Effector memory CD4-positive, alpha-beta T cell (primary cell): ENCODE measurements around the gene CHN1.
A peak's percentile ranks its signal among the peaks of the same experiment; 100 is the strongest.

Source experiments
- DNase-seq, 3 donors: peaks; one replicate each; pipeline ENCODE4 v3.0.0-alpha.2; 2020
- H3K27ac ChIP-seq: 2 replicates; pipeline ENCODE4 v1.7.0; 2013; ENCODE audit warnings: mild to moderate bottlenecking, low read length, moderate library complexity; ENCODE audit not compliant: insufficient read depth, poor library complexity, severe bottlenecking
- H3K27me3 ChIP-seq: replicated peaks from 2 replicates; pipeline ENCODE4 v1.7.0; 2013; ENCODE audit warnings: mild to moderate bottlenecking, low read length; ENCODE audit not compliant: insufficient read depth, control insufficient read depth, poor library complexity, severe bottlenecking
- H3K36me3 ChIP-seq: 2 replicates; pipeline ENCODE4 v1.7.0; 2013; ENCODE audit warnings: mild to moderate bottlenecking, low read length, moderate library complexity; ENCODE audit not compliant: control insufficient read depth, insufficient read depth
- H3K4me1 ChIP-seq: 2 replicates; pipeline ENCODE4 v1.7.0; 2013; ENCODE audit warnings: low read length, mild to moderate bottlenecking; ENCODE audit not compliant: control insufficient read depth, insufficient read depth, poor library complexity, severe bottlenecking
- H3K4me3 ChIP-seq: 2 replicates; pipeline ENCODE4 v1.7.0; 2013; ENCODE audit warnings: low read length, low read depth, mild to moderate bottlenecking; ENCODE audit not compliant: insufficient read depth, poor library complexity, severe bottlenecking
- H3K9me3 ChIP-seq: 2 replicates; pipeline ENCODE4 v1.7.0; 2013; ENCODE audit warnings: mild to moderate bottlenecking, low read length, moderate library complexity; ENCODE audit not compliant: control insufficient read depth

CHN1 gene

DNA sequence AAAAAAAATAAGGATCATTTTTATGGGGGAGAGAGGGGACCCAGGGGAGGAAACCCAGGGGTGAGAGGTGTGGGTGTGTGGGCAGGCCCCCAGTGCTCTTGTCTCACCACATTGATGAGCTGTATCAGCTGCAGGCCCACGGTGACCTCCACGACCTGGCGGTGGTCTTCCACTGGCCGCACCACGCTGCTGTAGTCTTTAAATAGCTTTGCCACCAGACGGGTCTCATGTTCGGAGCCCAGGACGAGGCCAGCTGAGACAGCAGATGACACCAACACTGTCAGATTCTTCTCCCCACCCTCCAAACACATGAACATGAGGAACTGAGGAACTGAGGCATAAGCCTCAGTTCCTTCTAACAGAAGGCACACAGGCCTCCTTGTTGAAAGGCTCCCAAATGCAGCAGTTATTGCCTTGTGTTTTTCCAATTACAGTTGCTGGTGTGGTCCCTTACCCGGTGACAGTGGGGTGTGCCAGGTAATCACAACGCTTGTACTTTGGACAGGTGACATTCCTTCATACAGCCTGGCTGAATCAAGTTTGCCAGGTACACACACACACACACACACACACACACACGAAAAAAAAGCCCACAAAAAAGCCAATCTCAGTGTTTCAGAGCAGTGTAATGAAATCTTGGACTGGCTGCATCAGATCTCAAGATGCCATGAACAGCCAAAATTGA lies 245.7 kb downstream of the CHN1 start:
- Histone ChIP-seq H3K4me1 (no peaks in the 10 kb centered on the region), H3K9me3 (no peaks in the 10 kb centered on the region), H3K4me3 (no peak overlapping the region), H3K27ac (no peak overlapping the region), H3K27me3 (no peaks in the 10 kb centered on the region), H3K36me3 (no peaks in the 10 kb centered on the region)
- DNase-seq: no peak

DNA sequence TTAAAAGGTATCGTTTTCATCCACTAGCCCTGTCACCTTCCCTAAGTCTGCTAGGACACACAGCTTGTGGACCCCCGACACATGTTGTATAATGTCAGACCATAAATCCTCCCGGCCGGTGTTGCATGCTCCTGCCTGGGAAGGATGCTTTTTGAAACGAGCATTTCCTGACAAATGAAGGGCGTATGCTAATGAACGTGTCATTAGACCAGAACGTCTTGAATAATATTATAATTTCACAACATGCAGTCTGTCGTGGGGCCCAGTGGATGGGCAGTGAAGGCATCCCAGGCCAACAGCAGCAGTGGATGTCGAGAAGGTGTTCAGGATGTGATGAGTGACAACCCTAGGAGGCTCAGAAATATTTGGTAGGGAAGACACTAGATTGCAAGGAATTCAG lies 248.4 kb downstream of the CHN1 start:
- Histone ChIP-seq H3K4me3 (no peak overlapping the region), H3K27me3 (no peaks in the 10 kb centered on the region), H3K27ac (no peak overlapping the region), H3K36me3 (no peaks in the 10 kb centered on the region), H3K9me3 (no peaks in the 10 kb centered on the region), H3K4me1 (peaks cover 8% of the 10 kb centered on the region)
- DNase-seq: no peak

GRCh38 chr2:174753038-174753633 lies 252.0 kb downstream of the CHN1 start:
- H3K9me3 ChIP-seq: no peaks in the 10 kb centered on the region
- peak in 2 of 3 donors; percentile 31 to 38 for DNase-seq

DNA sequence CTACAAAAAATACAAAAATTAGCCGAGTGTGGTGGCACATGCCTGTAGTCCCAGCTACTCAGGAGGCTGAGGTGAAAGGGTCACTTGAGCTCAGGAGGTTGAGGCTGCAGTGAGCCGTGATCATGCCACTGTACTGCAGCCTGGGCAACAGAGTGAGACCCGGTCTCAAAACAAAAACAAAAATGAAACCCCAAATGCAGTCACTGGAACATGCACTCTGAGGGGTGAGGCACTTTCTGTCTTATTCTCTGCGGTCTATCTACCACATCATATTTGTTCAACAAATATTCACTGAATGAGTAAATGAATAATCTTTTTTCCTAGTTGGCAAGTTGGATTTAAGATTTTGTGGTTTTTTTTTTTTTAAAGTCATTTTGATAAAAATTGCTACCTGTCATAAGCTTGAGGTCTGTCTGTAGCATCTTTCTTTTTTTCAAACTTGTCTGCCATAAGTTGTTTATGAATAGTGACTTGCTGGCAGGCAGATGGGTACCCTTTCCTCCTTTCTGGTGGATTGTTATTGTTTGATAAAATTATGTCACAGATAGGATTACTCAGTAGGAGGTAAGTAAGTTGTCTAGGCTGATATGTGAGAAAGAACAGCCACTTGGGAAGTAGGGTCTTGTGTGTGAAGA lies 252.7 kb downstream of the CHN1 start:
- Histone ChIP-seq H3K4me1 (peaks cover 18% of the 10 kb centered on the region), H3K9me3 (no peaks in the 10 kb centered on the region), H3K36me3 (no peaks in the 10 kb centered on the region), H3K27me3 (no peaks in the 10 kb centered on the region), H3K4me3 (no peak overlapping the region), H3K27ac (peak overlapping the region; percentile 5)
- DNase-seq: no peak

More at GRCh38 chr2:174753038-174753633, 252.0 kb downstream of the CHN1 start:
- H3K27ac ChIP-seq: no peak overlapping the region
- no peak overlapping the region for H3K4me3 ChIP-seq
- H3K4me1 ChIP-seq: peaks cover 18% of the 10 kb centered on the region
- H3K27me3 ChIP-seq: no peaks in the 10 kb centered on the region
- no peaks in the 10 kb centered on the region for H3K36me3 ChIP-seq

DNA sequence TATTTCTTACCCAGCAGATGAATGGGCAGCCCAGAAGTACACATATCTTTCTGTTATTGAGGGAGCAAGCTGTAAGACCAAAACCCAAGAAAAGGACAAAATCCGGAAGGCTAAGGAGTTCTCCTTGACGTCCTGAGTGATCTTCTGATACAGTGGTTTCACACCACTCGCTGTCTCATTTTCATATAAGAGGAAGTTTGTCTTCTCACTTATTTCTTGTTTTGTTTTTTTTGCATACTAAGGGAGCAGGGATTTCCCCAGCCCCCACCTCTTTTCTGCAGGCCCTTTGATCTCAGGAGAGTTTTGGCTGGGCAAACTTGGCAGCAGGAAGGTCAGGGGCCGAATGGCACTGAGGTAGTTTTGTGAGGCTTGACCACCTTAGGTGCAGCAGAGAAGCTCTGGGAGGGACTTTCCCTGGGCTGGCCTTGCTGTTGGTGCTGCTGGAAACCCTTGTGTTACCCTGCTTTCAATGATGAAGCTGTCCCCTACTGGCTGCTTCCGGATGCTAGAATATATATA lies 254.2 kb downstream of the CHN1 start:
- Histone ChIP-seq H3K36me3 (no peaks in the 10 kb centered on the region), H3K4me3 (no peak overlapping the region), H3K27ac (peak overlapping the region; percentile 19), H3K9me3 (no peaks in the 10 kb centered on the region), H3K27me3 (no peaks in the 10 kb centered on the region), H3K4me1 (peaks cover 18% of the 10 kb centered on the region)
- peak; percentile 27 to 51 (median 45) for DNase-seq

DNA sequence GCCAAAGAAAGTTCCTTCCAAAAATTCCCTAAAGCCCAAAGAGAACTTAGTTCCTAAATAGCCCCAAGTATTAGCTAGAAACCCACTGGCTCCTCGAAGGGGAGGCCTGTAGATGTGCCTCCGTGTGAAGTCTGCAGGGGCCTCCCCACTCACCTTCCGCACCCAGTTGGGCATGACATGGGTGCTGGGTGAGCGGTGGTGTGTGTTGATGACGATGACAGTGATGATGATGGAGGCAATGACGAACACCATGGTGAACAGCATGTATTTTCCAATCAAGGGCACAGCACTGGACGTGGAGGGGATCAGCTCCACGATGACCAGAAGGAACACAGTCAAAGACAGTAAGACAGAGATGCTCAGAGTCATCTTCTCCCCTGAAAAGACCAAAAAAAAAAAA lies 255.4 kb downstream of the CHN1 start:
- DNase-seq: no peak
- Histone ChIP-seq H3K36me3 (no peaks in the 10 kb centered on the region), H3K27me3 (no peaks in the 10 kb centered on the region), H3K9me3 (no peaks in the 10 kb centered on the region), H3K27ac (no peak overlapping the region), H3K4me3 (no peak overlapping the region), H3K4me1 (peaks cover 18% of the 10 kb centered on the region)

- H3K27ac ChIP-seq: no peak overlapping the region
- no peaks in the 10 kb centered on the region for H3K9me3 ChIP-seq
- peaks cover 18% of the 10 kb centered on the region for H3K4me1 ChIP-seq
Measured at GRCh38 chr2:174748948-174749347, 256.2 kb downstream of the CHN1 start.

More at GRCh38 chr2:174748948-174749347, 256.2 kb downstream of the CHN1 start:
- peak; percentile 38 to 54 (median 42) for DNase-seq
- Histone ChIP-seq H3K36me3 (no peaks in the 10 kb centered on the region), H3K27me3 (no peaks in the 10 kb centered on the region), H3K4me3 (no peak overlapping the region)
